H9 (cell line): ENCODE results near the gene UGT1A6. TPM values are rescaled to one million over a fixed set of nuclear protein-coding genes. Genes with fewer than 3 reads are reported as not detected.

Experiments
- DNase-seq: peaks from one replicate; pipeline ENCODE4 v3.0.0-alpha.2; 2017
- H2AFZ ChIP-seq: one replicate; pipeline ENCODE4 v1.6.1; 2013; ENCODE audit warnings: mild to moderate bottlenecking, low read length, control low read depth, moderate library complexity
- H2AK5ac ChIP-seq: 2 replicates; pipeline ENCODE4 v1.6.1; 2013; ENCODE audit warnings: low read length, control low read depth, mixed read lengths; ENCODE audit not compliant: insufficient read length
- H2BK120ac ChIP-seq: one replicate; pipeline ENCODE4 v1.6.1; 2013; ENCODE audit warnings: low read depth, mild to moderate bottlenecking, low read length, control low read depth, inconsistent platforms; ENCODE audit not compliant: poor library complexity, severe bottlenecking
- H2BK12ac ChIP-seq: 2 replicates; pipeline ENCODE4 v1.6.1; 2013; ENCODE audit warnings: low read length, control low read depth, mixed read lengths, low read depth; ENCODE audit not compliant: insufficient read length
- H2BK15ac ChIP-seq: 2 replicates; pipeline ENCODE4 v1.6.1; 2013; ENCODE audit warnings: low read depth, low read length, control low read depth
- H2BK20ac ChIP-seq: one replicate; pipeline ENCODE4 v1.6.1; 2013; ENCODE audit warnings: low read depth, mild to moderate bottlenecking, low read length, control low read depth, inconsistent platforms; ENCODE audit not compliant: poor library complexity, severe bottlenecking
- H2BK5ac ChIP-seq: 2 replicates; pipeline ENCODE4 v1.6.1; 2013; ENCODE audit warnings: low read length, control low read depth, mixed read lengths; ENCODE audit not compliant: insufficient read length
- H3K14ac ChIP-seq: 2 replicates; pipeline ENCODE4 v1.6.1; 2013; ENCODE audit warnings: low read length, control low read depth; ENCODE audit not compliant: insufficient read depth
- H3K18ac ChIP-seq: 2 replicates; pipeline ENCODE4 v1.6.1; 2013; ENCODE audit warnings: low read depth, mild to moderate bottlenecking, mixed read lengths, low read length, control low read depth; ENCODE audit not compliant: insufficient read length
- H3K23ac ChIP-seq: 2 replicates; pipeline ENCODE4 v1.6.1; 2013; ENCODE audit warnings: low read length, control low read depth, mixed read lengths, low read depth; ENCODE audit not compliant: insufficient read length
- H3K23me2 ChIP-seq: 2 replicates; pipeline ENCODE4 v1.6.1; 2013; ENCODE audit warnings: low read depth, mild to moderate bottlenecking, mixed read lengths, low read length, control low read depth; ENCODE audit not compliant: insufficient read length, poor library complexity, severe bottlenecking
- H3K27ac ChIP-seq: 2 replicates; pipeline ENCODE4 v1.5.1; 2013; ENCODE audit warnings: low read length, control low read depth, mixed read lengths, low read depth; ENCODE audit not compliant: insufficient read length
- H3K27me3 ChIP-seq: 2 replicates; pipeline ENCODE4 v1.6.1; 2013; ENCODE audit warnings: low read length, control low read depth, inconsistent platforms; ENCODE audit not compliant: insufficient read depth
- H3K4ac ChIP-seq: 2 replicates; pipeline ENCODE4 v1.6.1; 2013; ENCODE audit warnings: low read depth, mild to moderate bottlenecking, control low read depth, inconsistent platforms, low read length, moderate library complexity
- H3K4me1 ChIP-seq: 2 replicates; pipeline ENCODE4 v1.6.1; 2013; ENCODE audit warnings: low read length, control low read depth, inconsistent platforms; ENCODE audit not compliant: insufficient read depth
- H3K4me2 ChIP-seq: 2 replicates; pipeline ENCODE4 v1.6.1; 2013; ENCODE audit warnings: low read length, control low read depth, mixed read lengths; ENCODE audit not compliant: insufficient read length, insufficient read depth
- H3K56ac ChIP-seq: 2 replicates; pipeline ENCODE4 v1.6.1; 2013; ENCODE audit warnings: low read depth, mild to moderate bottlenecking, mixed read lengths, low read length, control low read depth; ENCODE audit not compliant: insufficient read length
- H3K79me1 ChIP-seq: 2 replicates; pipeline ENCODE4 v1.6.1; 2013; ENCODE audit warnings: low read depth, mild to moderate bottlenecking, moderate library complexity, low read length, control low read depth, inconsistent platforms; ENCODE audit not compliant: insufficient read depth, poor library complexity, severe bottlenecking
- H3K79me2 ChIP-seq: 2 replicates; pipeline ENCODE4 v1.6.1; 2013; ENCODE audit warnings: low read length, control low read depth, inconsistent platforms; ENCODE audit not compliant: insufficient read depth
- H3K9ac ChIP-seq: 2 replicates; pipeline ENCODE4 v1.6.1; 2013; ENCODE audit warnings: low read length, control low read depth, mixed read lengths; ENCODE audit not compliant: insufficient read length; ENCODE audit errors: extremely low read depth
- H3K9me3 ChIP-seq: one replicate; pipeline ENCODE4 v1.6.1; 2013; ENCODE audit warnings: low read depth, low read length, inconsistent platforms; ENCODE audit not compliant: control insufficient read depth
- H3T11ph ChIP-seq: one replicate; pipeline ENCODE4 v1.6.1; 2013; ENCODE audit warnings: mild to moderate bottlenecking, low read length, control low read depth, inconsistent platforms
- H4K20me1 ChIP-seq: one replicate; pipeline ENCODE4 v1.6.1; 2013; ENCODE audit not compliant: control insufficient read depth, insufficient read length, insufficient read depth
- H4K5ac ChIP-seq: 2 replicates; pipeline ENCODE4 v1.6.1; 2013; ENCODE audit warnings: low read depth, mild to moderate bottlenecking, mixed read lengths, low read length, control low read depth; ENCODE audit not compliant: insufficient read length
- H4K8ac ChIP-seq: replicated peaks from 2 replicates; pipeline ENCODE4 v1.6.1; 2013; ENCODE audit warnings: low read length, control low read depth, mixed read lengths, low read depth; ENCODE audit not compliant: insufficient read length
- H4K91ac ChIP-seq: 2 replicates; pipeline ENCODE4 v1.6.1; 2013; ENCODE audit warnings: low read depth, mild to moderate bottlenecking, moderate library complexity, mixed read lengths, low read length, control low read depth; ENCODE audit not compliant: insufficient read length
- H3K27ac Mint-ChIP-seq, 3 experiments: 2 replicates in 2 of 3; 3 replicates in 1 of 3; pipeline ENCODE4 v1.8.0; 2020 to 2021; ENCODE audit warnings: mixed read lengths in 3 of 3, mild to moderate bottlenecking in 1 of 3, moderate library complexity in 1 of 3
- H3K27me3 Mint-ChIP-seq: 2 replicates; pipeline ENCODE4 v1.8.0; 2021; ENCODE audit warnings: low read depth, mild to moderate bottlenecking, moderate library complexity, mixed read lengths
- H3K36me3 Mint-ChIP-seq, 3 experiments: 2 replicates in 2 of 3; 3 replicates in 1 of 3; pipeline ENCODE4 v1.8.0; 2020 to 2021; ENCODE audit warnings: low read depth in 3 of 3, mixed read lengths in 3 of 3; ENCODE audit not compliant: insufficient read depth in 1 of 3
- H3K4me1 Mint-ChIP-seq, 2 experiments: 2 replicates each; pipeline ENCODE4 v1.8.0; 2020; ENCODE audit warnings: mixed read lengths in 2 of 2
- H3K4me3 Mint-ChIP-seq, 2 experiments: 2 replicates in 1 of 2; 3 replicates in 1 of 2; pipeline ENCODE4 v1.8.0; 2020 to 2021; ENCODE audit warnings: mild to moderate bottlenecking in 2 of 2, mixed read lengths in 2 of 2, moderate library complexity in 1 of 2
- H3K9me3 Mint-ChIP-seq, 2 experiments: 2 replicates in 1 of 2; 3 replicates in 1 of 2; pipeline ENCODE4 v1.8.0; 2020; ENCODE audit warnings: mild to moderate bottlenecking in 2 of 2, mixed read lengths in 2 of 2, moderate library complexity in 1 of 2
- CTCF ChIP-seq: fragments of 200-600 bp; sonication (generic); conservative IDR thresholded peaks from 3 replicates; pipeline ENCODE4 v1.8.0; 2021; ENCODE audit warnings: antibody characterized with exemption, mild to moderate bottlenecking
- WGBS: extraction: QIAGEN DNeasy Blood & Tissue Kit; methylation state at CpG from one replicate; pipeline ENCODE4 v1.1.7; 2013; ENCODE audit warnings: missing lambda C conversion rate, low lambda C conversion rate, mixed read lengths; ENCODE audit not compliant: insufficient read length; ENCODE audit errors: extremely low coverage; 5-methylcytosine and 5-hydroxymethylcytosine counted together
- total RNA-seq: library from RNA; stranded (reverse); gene quantifications from 2 replicates; pipeline ENCODE4 v1.2.1, GENCODE V29; 2021

UGT1A6 gene
- total RNA-seq, 1 experiment from 2014 or later: not detected

DNA sequence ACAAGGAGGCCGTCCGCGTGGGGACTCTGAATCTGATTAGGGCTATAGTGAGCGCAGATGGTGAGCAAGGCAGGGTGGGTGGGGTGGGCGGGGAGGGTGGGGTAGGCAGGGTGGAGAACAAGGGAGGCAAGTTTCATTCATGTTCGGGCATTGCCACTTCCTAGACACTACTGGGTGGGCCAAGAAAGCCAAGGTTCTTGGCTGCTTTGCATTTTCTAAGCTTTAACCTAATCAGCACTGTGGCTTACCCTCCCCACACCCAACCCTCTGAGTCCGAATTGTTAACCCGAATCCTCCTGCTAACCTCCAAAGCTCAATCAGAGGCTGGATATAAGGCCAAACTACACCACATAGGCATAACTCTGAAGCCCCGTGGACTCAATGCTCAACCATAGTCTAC lies 103.6 kb downstream of the UGT1A6 start:
- Mint-ChIP-seq H3K36me3 (peaks cover 0 to 5% (median 4%) of the 10 kb centered on the region in 3 experiments; a peak in 3 of 7 replicates), H3K27me3 (peaks cover 9% of the 10 kb centered on the region), H3K9me3 (peaks cover 10 to 11% of the 10 kb centered on the region in 2 experiments), H3K4me3 (no peak overlapping the region), H3K27ac (no peak overlapping the region), H3K4me1 (peaks cover 2 to 4% of the 10 kb centered on the region in 2 experiments; a peak in 3 of 4 replicates)
- Histone ChIP-seq H3K79me2 (no peaks in the 10 kb centered on the region), H3K4me1 (no peaks in the 10 kb centered on the region), H3K56ac (no peak overlapping the region), H3K18ac (no peak overlapping the region), H4K20me1 (no peaks in the 10 kb centered on the region), H3K9ac (no peak overlapping the region), H3K14ac (no peak overlapping the region), H3K23me2 (no peaks in the 10 kb centered on the region), H3K4ac (no peak overlapping the region), H2AK5ac (no peak overlapping the region), H2BK12ac (no peak overlapping the region), H4K5ac (no peak overlapping the region), H3T11ph (no peak overlapping the region), H3K79me1 (no peaks in the 10 kb centered on the region), H4K91ac (no peak overlapping the region), H3K27ac (no peak overlapping the region), H4K8ac (no peak overlapping the region), H2AFZ (no peak overlapping the region), H2BK120ac (no peak overlapping the region), H2BK20ac (no peak overlapping the region), H2BK15ac (no peak overlapping the region), H2BK5ac (no peak overlapping the region), H3K9me3 (no peaks in the 10 kb centered on the region), H3K4me2 (no peak overlapping the region), H3K23ac (no peak overlapping the region), H3K27me3 (no peaks in the 10 kb centered on the region)
- no peak for TF ChIP-seq CTCF
- DNase-seq: no peak
- no CpG with 5 or more reads among the region's 9 CpGs for WGBS
